ENCODE data around the gene SMARCA2.

The SMARCA2 gene

GRCh38 chr9:2043881-2044462 lies 28.8 kb downstream of the SMARCA2 start:
- TF ChIP-seq YY1 (IDR thresholded peaks at IDR 0.05; ENCODE audit: low read depth) (no peak), FOXM1 (IDR thresholded peaks at IDR 0.05; ENCODE audit: borderline replicate concordance, low read depth) (no peak), REST (IDR thresholded peaks at IDR 0.05; ENCODE audit: low read depth) (no peak), USF1 (IDR thresholded peaks at IDR 0.05) (no peak), NFIC (IDR thresholded peaks at IDR 0.05) (no peak), TEAD4 (IDR thresholded peaks at IDR 0.05) (no peak), EP300 (IDR thresholded peaks at IDR 0.05; ENCODE audit: borderline replicate concordance) (no peak), CREB1 (IDR thresholded peaks at IDR 0.05; ENCODE audit: low read depth) (no peak), CEBPB (IDR thresholded peaks at IDR 0.05) (no peak), RAD21 (IDR thresholded peaks at IDR 0.05; ENCODE audit: low read depth) (no peak), EGR1 (IDR thresholded peaks at IDR 0.05) (no peak), TAF1 (IDR thresholded peaks at IDR 0.05; ENCODE audit: low read depth) (no peak), TCF12 (IDR thresholded peaks at IDR 0.05; ENCODE audit: low read depth) (no peak), ZBTB7A (IDR thresholded peaks at IDR 0.05; ENCODE audit: low read depth) (no peak)
- TF ChIP-seq, protein P1, sequence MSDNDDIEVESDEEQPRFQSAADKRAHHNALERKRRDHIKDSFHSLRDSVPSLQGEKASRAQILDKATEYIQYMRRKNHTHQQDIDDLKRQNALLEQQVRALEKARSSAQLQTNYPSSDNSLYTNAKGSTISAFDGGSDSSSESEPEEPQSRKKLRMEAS (IDR thresholded peaks at IDR 0.05) = no peak

DNA sequence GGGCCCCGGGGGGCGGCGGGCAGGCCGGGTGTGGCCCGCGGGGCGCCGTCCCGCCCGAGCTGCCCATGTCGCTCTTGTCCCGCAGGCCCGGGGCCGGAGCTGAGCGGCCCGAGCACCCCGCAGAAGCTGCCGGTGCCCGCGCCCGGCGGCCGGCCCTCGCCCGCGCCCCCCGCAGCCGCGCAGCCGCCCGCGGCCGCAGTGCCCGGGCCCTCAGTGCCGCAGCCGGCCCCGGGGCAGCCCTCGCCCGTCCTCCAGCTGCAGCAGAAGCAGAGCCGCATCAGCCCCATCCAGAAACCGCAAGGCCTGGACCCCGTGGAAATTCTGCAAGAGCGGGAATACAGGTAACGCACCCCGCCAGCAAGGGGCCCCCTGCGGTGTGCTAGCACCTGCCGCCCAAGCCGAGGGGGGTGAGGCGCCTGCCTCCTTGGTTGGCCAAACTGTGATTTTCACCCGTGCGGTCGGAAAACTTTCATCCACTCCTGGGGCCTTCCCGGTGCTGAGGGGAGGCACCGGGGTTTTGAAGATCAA lies 32.1 kb downstream of the SMARCA2 start:
- TF ChIP-seq EP300 (IDR thresholded peaks at IDR 0.05; ENCODE audit: borderline replicate concordance) = no peak
- TF ChIP-seq TCF12 (IDR thresholded peaks at IDR 0.05; ENCODE audit: low read depth) = no peak
- TF ChIP-seq, protein P1 (IDR thresholded peaks at IDR 0.05) = no peak
- no peak for TF ChIP-seq TAF1 (IDR thresholded peaks at IDR 0.05; ENCODE audit: low read depth)
- TF ChIP-seq FOXM1 (IDR thresholded peaks at IDR 0.05; ENCODE audit: borderline replicate concordance, low read depth) = no peak
- TF ChIP-seq USF1 (IDR thresholded peaks at IDR 0.05) = no peak
- no peak for TF ChIP-seq RAD21 (IDR thresholded peaks at IDR 0.05; ENCODE audit: low read depth)
- TF ChIP-seq CEBPB (IDR thresholded peaks at IDR 0.05) = no peak
- no peak for TF ChIP-seq CREB1 (IDR thresholded peaks at IDR 0.05; ENCODE audit: low read depth)
- no peak for TF ChIP-seq EGR1 (IDR thresholded peaks at IDR 0.05)
- no peak for TF ChIP-seq YY1 (IDR thresholded peaks at IDR 0.05; ENCODE audit: low read depth)
- TF ChIP-seq REST (IDR thresholded peaks at IDR 0.05; ENCODE audit: low read depth) = no peak
- TF ChIP-seq TEAD4 (IDR thresholded peaks at IDR 0.05) = no peak
- no peak for TF ChIP-seq ZBTB7A (IDR thresholded peaks at IDR 0.05; ENCODE audit: low read depth)
- no peak for TF ChIP-seq NFIC (IDR thresholded peaks at IDR 0.05)

GRCh38 chr9:2047916-2048315 lies 32.8 kb downstream of the SMARCA2 start:
- TF ChIP-seq TEAD4 (IDR thresholded peaks at IDR 0.05) = no peak
- TF ChIP-seq EGR1 (IDR thresholded peaks at IDR 0.05) = no peak
- no peak for TF ChIP-seq FOXM1 (IDR thresholded peaks at IDR 0.05; ENCODE audit: borderline replicate concordance, low read depth)
- TF ChIP-seq RAD21 (IDR thresholded peaks at IDR 0.05; ENCODE audit: low read depth) = no peak
- no peak for TF ChIP-seq CEBPB (IDR thresholded peaks at IDR 0.05)
- no peak for TF ChIP-seq TAF1 (IDR thresholded peaks at IDR 0.05; ENCODE audit: low read depth)
- no peak for TF ChIP-seq ZBTB7A (IDR thresholded peaks at IDR 0.05; ENCODE audit: low read depth)
- no peak for TF ChIP-seq TCF12 (IDR thresholded peaks at IDR 0.05; ENCODE audit: low read depth)
- TF ChIP-seq, protein P1 (IDR thresholded peaks at IDR 0.05) = no peak
- TF ChIP-seq CREB1 (IDR thresholded peaks at IDR 0.05; ENCODE audit: low read depth) = no peak
- no peak for TF ChIP-seq YY1 (IDR thresholded peaks at IDR 0.05; ENCODE audit: low read depth)
- TF ChIP-seq NFIC (IDR thresholded peaks at IDR 0.05) = no peak
- no peak for TF ChIP-seq USF1 (IDR thresholded peaks at IDR 0.05)
- no peak for TF ChIP-seq REST (IDR thresholded peaks at IDR 0.05; ENCODE audit: low read depth)
- TF ChIP-seq EP300 (IDR thresholded peaks at IDR 0.05; ENCODE audit: borderline replicate concordance) = no peak

Data from Ishikawa (cell line).